Stimulated activated CD8-positive, alpha-beta memory T cell treated with anti-CD3 and anti-CD28 coated beads, Interleukin-15, amount 100 ng/mL, for 24 hours (primary cell): Measurements from ENCODE around the gene CXCR5.

Source experiments
- DNase-seq: peaks from one replicate; pipeline ENCODE4 v3.0.0-alpha.2; 2020; ENCODE audit warnings: low read depth

CXCR5 gene

DNA sequence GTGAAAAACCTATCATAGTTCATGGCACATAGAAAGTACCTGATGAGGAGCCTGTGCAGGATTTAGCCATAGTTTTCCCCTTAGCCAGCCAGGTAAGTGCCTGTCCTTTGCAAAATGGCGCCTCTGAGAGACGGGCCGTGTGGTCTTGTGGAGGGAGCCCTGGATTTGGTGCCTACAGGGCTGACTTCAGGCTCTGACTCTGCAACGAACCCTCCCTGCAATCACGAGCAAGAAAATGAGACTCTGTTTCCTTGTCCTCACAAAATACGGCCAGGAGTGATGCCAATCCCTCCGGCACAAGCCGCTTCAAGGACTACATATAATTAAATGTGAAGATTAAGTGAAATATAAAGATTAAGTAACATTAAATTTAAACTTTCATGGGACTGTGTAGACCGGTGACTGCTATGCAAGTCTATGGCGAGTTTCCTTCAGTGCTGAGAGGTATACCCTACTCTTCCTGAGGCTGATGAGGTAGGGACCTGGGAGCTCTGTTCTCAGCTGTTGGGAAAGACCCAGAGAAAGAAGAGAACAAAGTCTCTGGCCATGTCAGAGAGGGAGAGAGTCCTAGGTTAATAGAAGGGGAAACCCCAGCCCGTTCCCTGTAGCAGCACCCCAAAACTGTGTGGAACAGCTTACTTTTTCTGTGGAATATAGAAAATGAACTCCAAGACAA is 6.1 kb upstream of the CXCR5 start:
- DNase-seq = no peak

DNA sequence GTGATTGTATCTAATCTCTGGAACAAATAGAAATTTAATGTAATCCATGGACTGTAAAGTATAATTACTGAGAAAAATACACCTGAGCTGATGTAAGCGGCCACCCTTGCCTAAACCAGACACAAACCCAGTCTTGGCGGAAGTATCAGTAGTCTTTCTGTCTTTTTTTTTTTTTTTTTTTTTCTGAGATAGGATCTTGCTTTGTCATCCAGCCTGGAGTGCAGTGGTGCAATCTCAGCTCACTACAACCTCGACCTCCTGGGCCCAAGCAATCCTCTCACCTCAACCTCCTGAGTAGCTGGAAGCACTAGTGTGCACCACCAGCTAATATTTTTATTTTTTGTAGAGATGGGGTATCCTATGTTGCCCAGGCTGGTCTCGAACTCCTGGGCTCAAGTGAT is 5.5 kb upstream of the CXCR5 start:
- no peak for DNase-seq

DNA sequence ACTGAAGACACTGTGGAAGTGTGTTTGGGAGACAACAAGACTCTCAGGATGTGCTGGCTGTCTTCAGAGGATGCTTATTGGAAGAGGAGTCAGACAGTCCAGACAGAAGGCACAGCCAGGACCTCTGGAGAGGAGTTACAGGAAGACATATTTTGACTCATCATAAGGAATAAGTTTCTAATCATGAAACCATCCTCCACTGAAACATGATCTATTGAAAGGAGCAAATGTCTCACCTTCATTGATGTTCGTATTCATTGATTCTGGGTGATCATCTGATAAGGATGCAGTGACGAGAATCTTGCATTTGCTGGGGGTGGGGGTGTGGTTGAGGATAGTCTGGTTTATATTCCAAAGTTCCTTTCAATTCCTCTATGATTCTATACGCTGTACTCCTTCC is 2.5 kb upstream of the CXCR5 start:
- no peak for DNase-seq

DNA sequence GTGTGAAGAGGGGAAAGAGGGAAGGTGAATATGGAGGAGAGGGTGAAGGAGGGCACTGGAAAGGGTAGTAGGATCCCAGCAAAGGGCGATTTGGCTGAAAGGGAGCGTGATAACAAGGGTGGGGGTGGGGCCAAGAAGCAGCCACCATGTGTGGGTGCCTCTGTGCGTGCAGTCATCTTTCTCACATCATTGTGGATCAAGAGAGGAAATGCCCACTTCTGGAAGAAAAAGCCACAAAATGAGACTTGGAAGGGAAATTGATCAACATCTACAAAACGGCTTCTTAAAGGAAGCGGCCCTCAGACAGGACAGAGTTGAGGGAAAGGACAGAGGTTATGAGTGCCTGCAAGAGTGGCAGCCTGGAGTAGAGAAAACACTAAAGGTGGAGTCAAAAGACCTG is 1.2 kb upstream of the CXCR5 start:
- DNase-seq = no peak

DNA sequence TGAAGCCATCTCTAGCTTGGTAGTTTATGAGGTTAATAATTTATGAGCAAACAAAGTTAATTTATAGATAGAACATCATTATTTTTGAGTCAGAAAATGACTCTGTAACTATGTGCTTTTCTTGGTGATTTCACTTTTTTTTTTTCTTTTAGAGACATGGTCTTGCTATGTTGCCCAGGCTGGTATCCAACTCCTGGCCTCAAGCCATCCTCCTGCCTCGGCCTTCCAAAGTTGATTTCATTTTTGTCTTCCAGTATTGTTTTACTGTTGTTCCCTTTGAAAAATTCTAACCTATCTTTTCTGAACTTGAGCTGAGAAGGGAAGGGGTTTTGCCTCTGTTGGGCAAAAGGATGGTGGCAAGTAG is 706 bp upstream of the CXCR5 start:
- DNase-seq = no peak

DNA sequence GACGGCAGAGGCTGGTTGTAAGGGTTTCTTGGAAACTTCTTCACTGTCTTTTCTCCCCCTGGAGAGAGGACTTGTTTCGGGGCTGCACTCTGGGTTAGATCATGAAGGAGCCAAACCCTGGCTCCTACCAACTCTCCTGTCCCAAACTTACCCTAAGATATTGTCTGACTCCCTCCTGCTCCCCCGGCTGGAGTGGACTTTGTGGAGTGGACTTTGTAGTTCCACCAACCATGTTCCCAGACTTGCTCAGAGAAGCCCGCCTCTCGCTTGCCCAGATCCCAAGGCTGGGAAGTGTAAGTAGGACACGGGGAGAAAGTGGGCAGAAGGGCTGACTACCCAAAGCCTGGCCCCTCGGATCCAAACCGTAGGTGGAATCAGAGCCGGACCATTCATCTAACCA is 1.2 kb downstream of the CXCR5 start:
- DNase-seq = no peak

DNA sequence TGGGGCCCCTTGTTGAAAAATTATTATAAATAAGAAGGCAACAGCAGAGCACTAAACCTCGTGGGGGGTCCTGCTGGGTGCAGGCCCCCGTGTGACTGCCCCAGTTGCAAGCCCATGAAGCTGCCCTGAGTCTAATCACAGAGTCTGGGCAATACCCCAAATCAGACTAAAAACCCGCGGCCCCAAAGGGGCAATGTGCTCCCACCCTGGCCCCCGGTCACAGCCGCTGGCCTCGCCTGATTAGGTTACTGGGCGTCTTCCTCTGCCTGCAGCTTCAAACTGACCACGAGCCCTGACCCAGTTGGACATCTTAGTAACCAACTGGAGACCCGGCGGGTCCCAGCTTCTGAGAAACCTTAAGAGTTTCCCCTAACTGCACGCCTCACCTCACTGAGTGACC is 1.6 kb downstream of the CXCR5 start:
- no peak for DNase-seq

DNA sequence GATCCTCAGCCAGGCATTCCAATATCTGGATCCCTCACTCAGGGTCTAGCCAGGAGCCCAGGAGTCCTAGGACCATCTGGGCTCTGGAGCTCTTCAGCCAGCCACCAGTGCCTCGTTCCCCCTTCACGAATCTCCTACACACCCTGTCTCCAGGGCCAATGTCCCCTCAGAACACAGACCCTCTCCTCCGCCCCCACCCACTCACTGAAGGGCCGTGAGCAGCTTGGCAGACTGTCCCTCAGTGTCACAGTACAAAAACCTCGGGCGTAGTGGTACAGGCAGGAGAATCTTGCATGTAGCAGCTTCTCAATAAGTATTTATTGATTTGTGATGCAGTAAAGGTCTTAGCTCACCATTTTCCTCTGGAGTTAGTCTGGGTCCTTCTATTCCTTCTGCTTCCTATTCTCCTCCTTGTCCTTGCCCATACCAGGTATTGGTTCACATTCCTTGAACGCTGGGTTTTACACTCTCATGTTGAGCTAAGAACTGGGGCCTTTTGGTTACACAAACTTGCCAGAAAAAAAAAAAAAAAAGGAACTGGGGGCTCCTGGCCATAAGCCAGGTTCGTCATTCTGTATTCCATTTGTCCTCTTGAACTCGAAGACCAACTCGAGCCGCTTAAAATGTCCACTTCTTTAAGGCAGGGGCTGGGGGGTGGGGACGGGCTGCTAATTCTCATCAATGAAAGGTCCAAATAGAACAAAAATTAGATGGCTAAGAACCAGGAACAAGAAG is 2.3 kb downstream of the CXCR5 start:
- no peak for DNase-seq

DNA sequence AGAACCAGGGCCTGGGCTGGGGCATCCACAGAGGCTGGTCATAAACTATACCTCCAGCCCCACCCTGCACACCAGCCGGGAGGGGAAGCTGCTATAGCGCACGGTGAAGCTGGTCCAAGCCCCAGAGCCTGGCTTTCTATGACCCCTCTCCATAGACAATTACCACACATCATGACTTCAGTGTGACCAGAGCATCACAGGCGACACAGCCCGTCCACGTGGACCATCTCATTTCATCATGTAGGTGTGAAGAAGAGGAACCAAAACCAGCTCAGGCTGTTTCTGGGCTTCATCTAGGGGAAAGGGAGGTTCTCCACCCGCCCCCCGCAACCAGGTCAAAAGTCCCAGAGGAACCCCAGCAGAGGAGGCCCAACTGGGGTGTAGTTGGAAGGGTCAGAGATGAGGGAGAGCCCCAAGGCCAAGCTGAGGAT is 3.0 kb downstream of the CXCR5 start:
- no peak for DNase-seq

DNA sequence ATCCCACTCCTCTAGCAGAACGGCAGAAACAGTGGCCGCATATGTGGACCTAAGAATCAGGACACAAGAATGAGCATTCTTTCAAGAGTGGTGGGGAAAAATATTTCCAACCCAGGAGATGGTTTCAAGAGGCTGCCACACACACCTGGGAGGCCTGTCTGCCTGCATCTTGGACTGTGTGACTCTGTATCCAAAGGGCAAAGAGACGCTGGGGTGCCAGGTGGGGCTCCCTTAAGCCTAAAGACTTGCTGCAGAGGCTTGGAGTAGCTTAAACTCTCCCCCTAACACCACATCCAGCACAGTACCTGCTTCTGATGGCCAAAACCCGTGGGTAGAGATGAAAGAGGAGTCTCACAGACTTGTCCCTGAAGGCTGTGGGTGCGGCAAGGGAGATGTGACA is 3.5 kb downstream of the CXCR5 start:
- no peak for DNase-seq

DNA sequence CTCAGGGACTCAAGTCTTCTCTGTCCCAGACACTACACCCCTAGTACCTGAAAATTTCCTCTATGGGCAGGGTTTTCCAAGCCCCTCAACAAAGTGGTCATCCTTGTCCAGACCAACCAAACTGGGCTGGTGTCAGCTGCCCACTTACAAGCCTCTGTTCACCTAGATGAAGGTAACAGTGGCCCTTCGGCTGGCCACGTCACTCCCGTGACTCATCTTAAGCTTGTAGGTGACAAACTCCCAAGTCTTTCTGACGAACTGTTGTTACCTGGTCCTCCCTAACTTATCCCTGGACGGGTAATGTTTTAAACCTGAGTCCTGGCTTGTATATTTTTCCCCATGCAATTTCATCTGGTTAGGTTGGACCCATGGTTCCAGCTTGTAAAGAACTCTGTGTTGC is 4.7 kb downstream of the CXCR5 start:
- DNase-seq = no peak

DNA sequence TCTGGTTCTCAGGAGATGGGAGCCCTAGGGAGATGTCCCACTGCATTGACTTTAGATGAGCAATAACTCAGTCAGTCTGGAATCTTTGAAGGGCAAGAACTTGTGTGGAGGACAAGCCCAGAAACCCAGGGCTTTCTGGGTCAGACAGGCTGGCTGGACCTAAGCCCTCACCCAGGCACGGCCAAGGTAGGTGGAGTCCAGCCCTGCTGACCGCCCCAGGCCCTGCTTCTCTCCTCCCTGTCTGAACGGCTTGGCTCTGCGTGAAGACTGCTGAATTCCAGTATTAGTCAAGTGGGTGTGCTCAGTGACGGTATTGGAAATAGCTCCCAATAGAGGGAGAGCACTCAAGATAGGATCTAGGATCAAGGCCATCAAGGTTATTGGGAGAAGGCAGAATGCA is 6.1 kb downstream of the CXCR5 start:
- DNase-seq = no peak

DNA sequence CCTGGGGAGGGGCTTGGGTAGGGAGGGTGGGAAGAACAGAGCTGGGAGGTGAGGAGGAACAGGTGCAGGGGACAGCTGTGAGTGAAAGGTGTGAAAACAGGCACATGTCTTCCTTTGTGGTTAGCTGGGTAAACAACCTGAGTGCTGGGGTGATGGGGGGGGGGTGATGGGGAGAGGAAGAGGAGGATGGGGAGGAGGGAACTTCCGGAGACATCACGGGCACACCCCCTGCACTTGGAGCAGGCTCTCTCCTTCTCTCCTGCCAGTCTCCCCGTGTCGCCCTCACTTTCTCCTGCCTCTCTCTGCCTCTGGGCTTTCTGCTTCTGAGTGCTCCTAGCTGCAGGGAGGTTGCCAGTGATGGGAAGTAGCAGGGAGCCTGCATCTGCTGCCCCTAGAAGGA is 8.8 kb downstream of the CXCR5 start:
- DNase-seq = no peak

DNA sequence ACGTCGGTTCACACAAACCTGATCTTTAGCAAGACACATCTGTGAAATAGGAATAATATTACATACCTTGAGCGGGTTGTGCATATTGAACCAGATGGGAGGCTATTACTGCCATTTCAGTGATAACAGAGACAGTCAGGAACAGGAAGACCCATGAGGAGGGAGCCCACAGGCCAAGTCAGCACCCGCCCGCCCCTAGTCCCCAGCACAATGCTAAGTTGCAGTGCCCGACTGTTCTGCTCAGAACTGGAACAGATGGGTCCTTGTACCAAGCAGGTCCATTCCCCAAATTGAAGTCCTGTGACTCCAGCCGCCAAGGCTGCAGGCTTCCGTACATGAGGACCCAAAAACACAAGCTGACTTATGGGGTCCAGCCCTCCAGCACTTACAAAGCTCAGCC is 9.3 kb downstream of the CXCR5 start:
- DNase-seq = no peak

DNA sequence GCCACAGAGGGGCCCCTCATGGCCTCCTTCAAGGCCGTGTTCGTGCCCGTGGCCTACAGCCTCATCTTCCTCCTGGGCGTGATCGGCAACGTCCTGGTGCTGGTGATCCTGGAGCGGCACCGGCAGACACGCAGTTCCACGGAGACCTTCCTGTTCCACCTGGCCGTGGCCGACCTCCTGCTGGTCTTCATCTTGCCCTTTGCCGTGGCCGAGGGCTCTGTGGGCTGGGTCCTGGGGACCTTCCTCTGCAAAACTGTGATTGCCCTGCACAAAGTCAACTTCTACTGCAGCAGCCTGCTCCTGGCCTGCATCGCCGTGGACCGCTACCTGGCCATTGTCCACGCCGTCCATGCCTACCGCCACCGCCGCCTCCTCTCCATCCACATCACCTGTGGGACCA is 10.0 kb downstream of the CXCR5 start:
- no peak for DNase-seq

DNA sequence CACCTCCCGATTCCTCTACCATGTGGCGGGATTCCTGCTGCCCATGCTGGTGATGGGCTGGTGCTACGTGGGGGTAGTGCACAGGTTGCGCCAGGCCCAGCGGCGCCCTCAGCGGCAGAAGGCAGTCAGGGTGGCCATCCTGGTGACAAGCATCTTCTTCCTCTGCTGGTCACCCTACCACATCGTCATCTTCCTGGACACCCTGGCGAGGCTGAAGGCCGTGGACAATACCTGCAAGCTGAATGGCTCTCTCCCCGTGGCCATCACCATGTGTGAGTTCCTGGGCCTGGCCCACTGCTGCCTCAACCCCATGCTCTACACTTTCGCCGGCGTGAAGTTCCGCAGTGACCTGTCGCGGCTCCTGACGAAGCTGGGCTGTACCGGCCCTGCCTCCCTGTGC is 10.5 kb downstream of the CXCR5 start:
- no peak for DNase-seq

DNA sequence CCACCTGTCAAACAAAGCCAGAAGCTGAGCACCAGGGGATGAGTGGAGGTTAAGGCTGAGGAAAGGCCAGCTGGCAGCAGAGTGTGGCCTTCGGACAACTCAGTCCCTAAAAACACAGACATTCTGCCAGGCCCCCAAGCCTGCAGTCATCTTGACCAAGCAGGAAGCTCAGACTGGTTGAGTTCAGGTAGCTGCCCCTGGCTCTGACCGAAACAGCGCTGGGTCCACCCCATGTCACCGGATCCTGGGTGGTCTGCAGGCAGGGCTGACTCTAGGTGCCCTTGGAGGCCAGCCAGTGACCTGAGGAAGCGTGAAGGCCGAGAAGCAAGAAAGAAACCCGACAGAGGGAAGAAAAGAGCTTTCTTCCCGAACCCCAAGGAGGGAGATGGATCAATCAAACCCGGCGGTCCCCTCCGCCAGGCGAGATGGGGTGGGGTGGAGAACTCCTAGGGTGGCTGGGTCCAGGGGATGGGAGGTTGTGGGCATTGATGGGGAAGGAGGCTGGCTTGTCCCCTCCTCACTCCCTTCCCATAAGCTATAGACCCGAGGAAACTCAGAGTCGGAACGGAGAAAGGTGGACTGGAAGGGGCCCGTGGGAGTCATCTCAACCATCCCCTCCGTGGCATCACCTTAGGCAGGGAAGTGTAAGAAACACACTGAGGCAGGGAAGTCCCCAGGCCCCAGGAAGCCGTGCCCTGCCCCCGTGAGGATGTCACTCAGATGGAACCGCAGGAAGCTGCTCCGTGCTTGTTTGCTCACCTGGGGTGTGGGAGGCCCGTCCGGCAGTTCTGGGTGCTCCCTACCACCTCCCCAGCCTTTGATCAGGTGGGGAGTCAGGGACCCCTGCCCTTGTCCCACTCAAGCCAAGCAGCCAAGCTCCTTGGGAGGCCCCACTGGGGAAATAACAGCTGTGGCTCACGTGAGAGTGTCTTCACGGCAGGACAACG is 11.7 kb downstream of the CXCR5 start:
- no peak for DNase-seq

DNA sequence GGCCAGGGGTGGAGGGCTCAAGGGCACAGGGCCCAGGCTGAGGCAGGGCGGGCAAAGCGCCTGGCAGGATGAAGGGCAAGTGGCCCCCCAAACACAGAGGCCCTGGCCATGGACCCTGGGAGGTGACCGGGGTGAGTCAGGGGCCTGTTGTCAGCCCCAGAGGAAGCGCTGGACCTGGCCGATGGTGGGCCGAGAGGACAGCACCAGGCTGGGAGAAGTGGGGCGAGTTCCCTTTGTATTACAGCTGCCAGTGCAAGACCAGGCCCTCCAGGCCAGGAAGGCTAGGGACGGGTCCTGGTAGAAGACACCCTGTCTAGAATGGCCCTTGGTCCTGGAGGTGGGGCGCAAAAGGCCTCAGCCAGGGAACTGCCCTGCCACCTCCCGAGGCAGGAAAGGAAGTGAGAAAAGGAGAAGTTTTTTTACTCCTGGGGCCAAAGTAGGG is 12.8 kb downstream of the CXCR5 start:
- DNase-seq = no peak

DNA sequence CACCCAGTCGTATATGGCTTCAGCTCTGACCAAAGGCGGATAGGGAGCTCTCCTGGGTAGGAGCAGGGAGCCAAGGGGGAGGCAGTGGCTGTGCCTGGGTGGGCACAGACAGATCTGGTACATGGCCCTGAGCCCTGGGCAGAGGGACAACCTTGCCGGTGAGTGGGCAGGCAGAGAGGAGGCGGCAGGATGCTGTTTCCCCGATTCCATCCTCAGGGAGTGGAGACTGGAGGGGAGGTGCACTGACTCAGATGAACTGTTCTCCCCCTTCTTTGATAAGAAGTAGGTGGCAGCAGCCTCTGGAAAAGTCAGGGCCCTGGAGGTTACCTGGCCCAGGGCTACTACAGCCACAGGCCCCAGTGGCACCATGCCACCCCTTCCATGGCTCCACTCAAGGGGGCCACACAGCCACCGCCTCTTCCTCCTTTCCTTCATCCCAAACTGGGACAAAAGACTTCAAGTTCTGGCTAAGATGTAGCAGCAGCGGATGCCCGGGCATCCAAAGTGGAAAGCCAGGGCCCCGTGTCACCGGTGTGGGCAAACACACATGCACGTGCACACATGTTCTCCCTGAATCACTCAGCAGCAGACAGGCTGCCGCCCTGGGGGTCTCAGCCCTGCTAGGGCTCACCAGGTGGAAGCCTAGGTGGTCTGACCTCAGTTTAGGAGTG is 13.4 kb downstream of the CXCR5 start:
- no peak for DNase-seq

DNA sequence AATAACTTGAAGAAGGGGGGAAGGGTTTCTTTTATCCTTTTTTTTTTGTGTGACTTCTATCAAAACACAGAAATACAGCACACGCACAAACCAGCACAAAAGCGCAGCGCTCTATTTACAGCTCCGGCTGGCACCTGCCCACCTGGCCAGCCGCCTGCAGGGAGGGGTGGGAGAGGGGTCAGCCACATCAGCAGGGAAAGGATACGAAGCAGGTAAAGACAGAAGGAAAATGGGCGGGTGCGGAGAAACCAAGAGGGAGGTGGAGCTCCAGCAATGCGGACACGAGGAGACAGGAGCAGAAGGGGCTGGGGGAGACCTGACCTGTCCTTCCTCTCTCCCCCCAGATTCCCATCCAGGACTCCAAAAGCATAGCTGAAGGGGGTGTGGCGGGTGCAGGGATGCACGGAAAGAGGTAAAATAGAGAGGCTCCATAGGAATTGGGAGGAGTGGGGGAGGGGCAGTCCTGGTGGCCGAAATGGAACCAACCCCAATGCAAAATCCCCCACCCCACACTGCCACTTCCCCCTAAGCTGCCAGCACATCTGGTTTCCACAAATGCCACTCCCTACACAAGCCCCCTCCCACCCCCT is 14.1 kb downstream of the CXCR5 start:
- no peak for DNase-seq

DNA sequence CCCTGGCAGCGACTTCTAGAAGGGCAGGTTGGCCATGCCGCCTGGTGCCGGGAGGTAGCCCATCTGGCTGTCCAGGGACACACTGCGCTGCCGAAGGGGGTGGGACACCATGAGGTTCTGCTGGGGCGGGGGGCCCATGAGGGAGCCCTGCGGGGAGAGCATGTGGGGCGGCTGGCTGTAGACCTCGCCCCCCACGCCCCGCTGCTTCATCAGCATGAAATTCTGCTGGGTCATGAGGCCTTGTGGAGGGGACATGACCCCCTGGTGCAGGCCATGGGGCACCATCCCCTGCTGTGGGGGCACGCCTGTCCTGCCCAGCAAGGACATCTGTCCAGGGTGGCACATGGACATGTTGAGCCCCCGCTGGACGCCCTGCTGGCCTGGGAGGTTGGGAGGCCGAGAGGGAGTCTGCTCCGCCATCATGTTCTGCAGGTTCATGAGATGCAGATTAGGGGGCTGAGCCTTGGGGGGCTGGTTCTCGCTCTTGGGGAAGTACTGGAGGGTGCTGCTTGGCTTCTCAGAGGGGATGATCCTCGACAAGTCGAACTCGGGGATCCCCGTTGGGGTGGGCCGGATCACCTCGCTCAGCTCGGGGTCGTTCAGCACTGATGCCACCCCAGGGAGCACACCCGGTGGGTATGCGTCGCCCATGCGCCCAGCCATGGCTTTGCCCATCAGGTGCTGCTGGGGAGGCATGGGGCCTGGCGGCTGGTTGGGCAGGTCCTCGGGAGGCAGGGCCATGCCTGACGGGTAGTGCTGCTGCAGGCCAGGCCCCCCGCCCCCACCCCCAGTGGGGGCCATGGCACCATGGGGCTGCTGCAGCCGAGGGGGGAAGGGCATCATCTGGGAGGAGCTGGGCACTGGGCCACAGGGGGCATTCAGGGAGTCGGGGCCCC is 15.0 kb downstream of the CXCR5 start:
- DNase-seq = no peak
